CD14-positive monocyte (primary cell): Measurements from ENCODE around the gene SKA2. TPM values are rescaled to one million over a fixed set of nuclear protein-coding genes. Genes with fewer than 3 reads are reported as not detected.

Experiments used
- DNase-seq, 3 donors: peaks; one replicate each; pipeline ENCODE4 v3.0.0-alpha.2; 2011 to 2022
- H2AFZ ChIP-seq: 2 replicates; pipeline ENCODE4 v1.6.0; 2012; ENCODE audit warnings: mild to moderate bottlenecking, low read depth, low read length, inconsistent platforms; ENCODE audit not compliant: insufficient read depth, poor library complexity, severe bottlenecking
- H3K27ac ChIP-seq, 2 donors: 1 replicate in 1 of 2; 2 replicates in 1 of 2; pipeline ENCODE4 v1.5.1; 2012 to 2013; ENCODE audit warnings: low read length in 2 of 2, control low read depth in 1 of 2, inconsistent platforms in 1 of 2, low read depth in 1 of 2, mild to moderate bottlenecking in 1 of 2
- H3K27me3 ChIP-seq, 2 donors: one replicate each; pipeline versions ENCODE4 v1.6.0 to v1.6.1; 2011 to 2013; ENCODE audit warnings: low read length in 2 of 2; ENCODE audit not compliant: control insufficient read depth in 2 of 2, insufficient read depth in 2 of 2
- H3K36me3 ChIP-seq, 2 donors: replicated peaks in 1 of 2; 1 replicate in 1 of 2; 2 replicates in 1 of 2; pipeline versions ENCODE4 v1.5.1 to v1.6.1; 2012 to 2013; ENCODE audit warnings: low read length in 2 of 2, control low read depth in 1 of 2, inconsistent platforms in 1 of 2, mild to moderate bottlenecking in 1 of 2; ENCODE audit not compliant: insufficient read depth in 2 of 2, control insufficient read depth in 1 of 2
- H3K4me1 ChIP-seq, 2 donors: 1 replicate in 1 of 2; 2 replicates in 1 of 2; pipeline versions ENCODE4 v1.5.1 to v1.6.1; 2012 to 2013; ENCODE audit warnings: low read length in 2 of 2, control low read depth in 1 of 2, inconsistent platforms in 1 of 2, mild to moderate bottlenecking in 1 of 2, moderate library complexity in 1 of 2; ENCODE audit not compliant: insufficient read depth in 2 of 2, control insufficient read depth in 1 of 2
- H3K4me2 ChIP-seq: replicated peaks from 2 replicates; pipeline ENCODE3; 2012; ENCODE audit warnings: low read length, moderate library complexity, mild to moderate bottlenecking; ENCODE audit not compliant: poor library complexity, severe bottlenecking; ENCODE audit errors: extremely low read depth
- H3K4me3 ChIP-seq, 3 experiments: fragments of 200-600 bp in 1 of 3; sonication (generic) in 1 of 3; replicated peaks in 1 of 3; 1 replicate in 2 of 3; 2 replicates in 1 of 3; pipeline ENCODE4 v1.5.1; 2011 to 2013; ENCODE audit warnings: low read length in 3 of 3, mild to moderate bottlenecking in 3 of 3, control low read depth in 2 of 3, low read depth in 2 of 3, inconsistent platforms in 1 of 3, moderate library complexity in 1 of 3
- H3K79me2 ChIP-seq: 2 replicates; pipeline ENCODE4 v1.6.0; 2012; ENCODE audit warnings: mild to moderate bottlenecking, control low read depth, inconsistent platforms, low read length, moderate library complexity; ENCODE audit not compliant: insufficient read depth
- H3K9ac ChIP-seq: 2 replicates; pipeline ENCODE4 v1.6.0; 2017; ENCODE audit warnings: low read length, mild to moderate bottlenecking; ENCODE audit not compliant: insufficient read depth, poor library complexity, severe bottlenecking
- H3K9me3 ChIP-seq, 2 donors: replicated peaks in 1 of 2; 1 replicate in 1 of 2; 2 replicates in 1 of 2; pipeline versions ENCODE4 v1.5.1 to v1.6.1; 2012 to 2013; ENCODE audit warnings: low read length in 2 of 2, control low read depth in 1 of 2; ENCODE audit not compliant: control insufficient read depth in 1 of 2, insufficient read depth in 1 of 2
- H4K20me1 ChIP-seq: 2 replicates; pipeline ENCODE4 v1.6.0; 2012; ENCODE audit warnings: mild to moderate bottlenecking, low read length, control low read depth, moderate library complexity; ENCODE audit not compliant: insufficient read depth
- H3K27ac Mint-ChIP-seq, 7 donors: one replicate each; pipeline ENCODE4 v1.8.0; 2020; ENCODE audit warnings: mild to moderate bottlenecking in 7 of 7, mixed read lengths in 7 of 7, moderate library complexity in 6 of 7, inconsistent platforms in 2 of 7
- H3K27me3 Mint-ChIP-seq, 3 donors: one replicate each; pipeline ENCODE4 v1.8.0; 2021 to 2022; ENCODE audit warnings: low read depth in 3 of 3, mild to moderate bottlenecking in 3 of 3, mixed read lengths in 3 of 3, moderate library complexity in 3 of 3, inconsistent platforms in 1 of 3
- H3K36me3 Mint-ChIP-seq, 2 donors: one replicate each; pipeline ENCODE4 v1.8.0; 2020; ENCODE audit warnings: mixed read lengths in 2 of 2, inconsistent platforms in 1 of 2, mild to moderate bottlenecking in 1 of 2
- H3K4me1 Mint-ChIP-seq: one replicate; pipeline ENCODE4 v1.8.0; 2020; ENCODE audit warnings: mild to moderate bottlenecking, mixed read lengths
- H3K4me3 Mint-ChIP-seq, 2 donors: one replicate each; pipeline ENCODE4 v1.8.0; 2020; ENCODE audit warnings: mild to moderate bottlenecking in 2 of 2, mixed read lengths in 2 of 2, moderate library complexity in 1 of 2
- H3K9me3 Mint-ChIP-seq, 7 donors: one replicate each; pipeline ENCODE4 v1.8.0; 2020 to 2022; ENCODE audit warnings: mixed read lengths in 7 of 7, mild to moderate bottlenecking in 6 of 7, moderate library complexity in 6 of 7, inconsistent platforms in 2 of 7
- WGBS: methylation state at CpG from one replicate; pipeline ENCODE4 v1.1.5; 2013; ENCODE audit warnings: missing lambda C conversion rate; ENCODE audit not compliant: insufficient coverage; 5-methylcytosine and 5-hydroxymethylcytosine counted together
- intact Hi-C, 2 donors: fragments of 100-400 bp; cut with micrococcal nuclease; formaldehyde crosslinking; loops; one replicate each; pipeline versions ENCODE4 v1.15.0 to v1.15.1; 2023
- polyA plus RNA-seq, 3 donors: library from polyadenylated mRNA; depleted of rRNA in 1 of 3; unstranded in 2 of 3; stranded (reverse) in 1 of 3; fragments of 300-500 nt in 2 of 3; fragments of >200 nt in 1 of 3; fragmentation: Illumina TruSeq in 2 of 3; gene quantifications; 1 replicate in 2 of 3; 2 replicates in 1 of 3; pipeline ENCODE4 v1.2.3, GENCODE V29; 2012 to 2021
- TF ChIP-seq, protein P1 (sequence below): fragments of 200-600 bp; IDR thresholded peaks from one replicate; pipeline ENCODE4 v1.8.0; 2022; ENCODE audit warnings: antibody characterized with exemption, mild to moderate bottlenecking

Gene SKA2
- polyA plus RNA-seq, 3 donors = 3.1 to 20.4 (median 19.2) TPM

DNA sequence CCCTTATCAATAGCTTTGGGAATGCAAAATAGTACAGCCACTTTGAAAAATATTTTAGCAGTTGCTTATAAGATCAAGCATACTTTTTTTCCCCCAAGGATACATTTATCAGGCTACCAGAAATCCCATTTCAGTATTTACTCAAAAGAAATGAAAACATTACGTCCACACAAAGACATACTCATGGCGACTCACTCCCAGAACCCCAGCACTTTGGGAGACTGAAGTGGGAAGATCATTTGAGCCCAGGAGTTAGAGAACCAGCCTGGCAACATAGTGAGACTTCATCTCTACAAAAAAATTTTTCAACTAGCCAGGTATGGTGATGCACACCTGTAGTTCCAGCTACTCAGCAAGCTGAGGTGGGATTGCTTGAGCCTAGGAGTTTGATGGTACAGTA lies 5.9 kb downstream of the SKA2 start:
- no peak overlapping the region for H3K4me3 Mint-ChIP-seq
- Histone ChIP-seq H3K4me3 (no peak overlapping the region), H3K27me3 (no peaks in the 10 kb centered on the region), H2AFZ (no peak overlapping the region), H3K36me3 (no peaks in the 10 kb centered on the region), H3K9me3 (no peaks in the 10 kb centered on the region), H3K4me2 (no peak overlapping the region), H3K79me2 (peaks cover 100% of the 10 kb centered on the region), H3K4me1 (peaks cover 7 to 10% of the 10 kb centered on the region in 2 donors), H3K27ac (no peak overlapping the region), H3K9ac (no peak overlapping the region), H4K20me1 (no peaks in the 10 kb centered on the region)
- TF ChIP-seq, protein P1, sequence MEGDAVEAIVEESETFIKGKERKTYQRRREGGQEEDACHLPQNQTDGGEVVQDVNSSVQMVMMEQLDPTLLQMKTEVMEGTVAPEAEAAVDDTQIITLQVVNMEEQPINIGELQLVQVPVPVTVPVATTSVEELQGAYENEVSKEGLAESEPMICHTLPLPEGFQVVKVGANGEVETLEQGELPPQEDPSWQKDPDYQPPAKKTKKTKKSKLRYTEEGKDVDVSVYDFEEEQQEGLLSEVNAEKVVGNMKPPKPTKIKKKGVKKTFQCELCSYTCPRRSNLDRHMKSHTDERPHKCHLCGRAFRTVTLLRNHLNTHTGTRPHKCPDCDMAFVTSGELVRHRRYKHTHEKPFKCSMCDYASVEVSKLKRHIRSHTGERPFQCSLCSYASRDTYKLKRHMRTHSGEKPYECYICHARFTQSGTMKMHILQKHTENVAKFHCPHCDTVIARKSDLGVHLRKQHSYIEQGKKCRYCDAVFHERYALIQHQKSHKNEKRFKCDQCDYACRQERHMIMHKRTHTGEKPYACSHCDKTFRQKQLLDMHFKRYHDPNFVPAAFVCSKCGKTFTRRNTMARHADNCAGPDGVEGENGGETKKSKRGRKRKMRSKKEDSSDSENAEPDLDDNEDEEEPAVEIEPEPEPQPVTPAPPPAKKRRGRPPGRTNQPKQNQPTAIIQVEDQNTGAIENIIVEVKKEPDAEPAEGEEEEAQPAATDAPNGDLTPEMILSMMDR = no peak
- no peak for DNase-seq
- no CpG with 5 or more reads among the region's 2 CpGs for WGBS
- H3K4me1 Mint-ChIP-seq = peaks cover 18% of the 10 kb centered on the region
- H3K9me3 Mint-ChIP-seq = no peaks in the 10 kb centered on the region
- intact Hi-C loops = no loop called here
- no peaks in the 10 kb centered on the region for H3K27me3 Mint-ChIP-seq
- H3K36me3 Mint-ChIP-seq = peaks cover 7 to 12% of the 10 kb centered on the region in 2 donors
- H3K27ac Mint-ChIP-seq = no peak overlapping the region

DNA sequence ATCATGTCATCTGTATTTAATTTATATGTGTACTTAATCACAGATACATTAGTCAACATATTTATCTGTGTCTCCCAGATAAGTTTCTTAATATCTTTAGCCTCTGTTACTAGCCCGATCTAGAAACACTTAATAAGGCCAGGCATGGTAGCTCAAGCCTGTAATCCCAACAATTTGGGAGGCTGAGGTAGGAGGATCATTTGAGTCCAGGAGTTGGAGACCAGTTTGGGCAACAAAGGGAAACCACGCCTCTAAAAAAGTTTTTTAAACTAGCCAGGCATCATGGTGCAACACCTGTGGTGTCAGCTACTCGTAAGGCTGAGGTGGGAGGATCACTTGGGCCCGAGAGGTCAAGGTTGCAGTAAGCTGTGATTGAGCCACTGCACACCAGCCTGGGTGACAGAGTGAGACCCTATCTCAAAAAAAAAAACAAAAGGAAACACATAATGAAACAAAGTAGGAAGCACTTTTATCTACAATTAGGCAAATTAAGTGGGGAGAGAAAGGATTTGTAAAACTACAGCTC lies 9.4 kb downstream of the SKA2 start:
- Mint-ChIP-seq H3K27ac (peak overlapping the region in 1 of 7 donors; percentile 72), H3K4me3 (no peak overlapping the region)
- WGBS = 79% methylated on average over 2 of the region's 4 CpGs

More for the DNA sequence above, 9.4 kb downstream of the SKA2 start:
- intact Hi-C loops = no loop called here
- no peaks in the 10 kb centered on the region for H3K27me3 ChIP-seq
- H3K4me2 ChIP-seq = no peak overlapping the region
- no peaks in the 10 kb centered on the region for H4K20me1 ChIP-seq
- H3K36me3 ChIP-seq = no peaks in the 10 kb centered on the region
- H3K4me1 ChIP-seq = no peaks in the 10 kb centered on the region
- Mint-ChIP-seq H3K36me3 (peaks cover 9 to 27% of the 10 kb centered on the region in 2 donors), H3K4me1 (peaks cover 3% of the 10 kb centered on the region), H3K9me3 (no peaks in the 10 kb centered on the region), H3K27me3 (peaks cover 0 to 1% (median 0%) of the 10 kb centered on the region in 3 donors)
- TF ChIP-seq, protein P1 = no peak
- DNase-seq = no peak
- H3K4me3 ChIP-seq = no peak overlapping the region
- H3K79me2 ChIP-seq = peaks cover 98% of the 10 kb centered on the region
- no peak overlapping the region for H3K9ac ChIP-seq
- no peak overlapping the region for H2AFZ ChIP-seq
- H3K27ac ChIP-seq = no peak overlapping the region
- no peaks in the 10 kb centered on the region for H3K9me3 ChIP-seq
